Mesendoderm (in vitro differentiated cells): ENCODE measurements around the gene FAM13A.
A peak's percentile ranks its signal among the peaks of the same experiment; 100 is the strongest.

Experiments
- DNase-seq: peaks from one replicate; pipeline ENCODE4 v3.0.0; 2013
- H2AK5ac ChIP-seq: 2 replicates; pipeline ENCODE4 v1.6.1; 2013; ENCODE audit warnings: low read length, inconsistent platforms
- H2BK120ac ChIP-seq: 2 replicates; pipeline ENCODE4 v1.6.1; 2013; ENCODE audit warnings: low read depth, mild to moderate bottlenecking, low read length, moderate library complexity, mixed read lengths
- H2BK15ac ChIP-seq: replicated peaks from 2 replicates; pipeline ENCODE4 v1.6.1; 2013; ENCODE audit warnings: low read depth, mild to moderate bottlenecking, moderate library complexity
- H2BK5ac ChIP-seq: 2 replicates; pipeline ENCODE4 v1.6.1; 2013; ENCODE audit warnings: low read length, inconsistent platforms
- H3K18ac ChIP-seq: 2 replicates; pipeline ENCODE4 v1.6.1; 2013; ENCODE audit warnings: mild to moderate bottlenecking, low read length, mixed read lengths
- H3K23ac ChIP-seq: one replicate; pipeline ENCODE4 v1.6.1; 2013; ENCODE audit warnings: low read length
- H3K27ac ChIP-seq: 2 replicates; pipeline ENCODE4 v1.5.1; 2013; ENCODE audit warnings: low read depth, mild to moderate bottlenecking, inconsistent platforms, low read length, moderate library complexity
- H3K27me3 ChIP-seq: 2 replicates; pipeline ENCODE4 v1.6.1; 2013; ENCODE audit warnings: low read length, control low read depth, mild to moderate bottlenecking, inconsistent platforms; ENCODE audit not compliant: insufficient read depth, poor library complexity
- H3K36me3 ChIP-seq: 2 replicates; pipeline ENCODE4 v1.6.1; 2013; ENCODE audit warnings: low read length, inconsistent platforms; ENCODE audit not compliant: control insufficient read depth, insufficient read depth
- H3K4ac ChIP-seq: one replicate; pipeline ENCODE4 v1.6.1; 2013; ENCODE audit warnings: low read depth, mild to moderate bottlenecking, low read length, moderate library complexity
- H3K4me1 ChIP-seq: 2 replicates; pipeline ENCODE4 v1.6.1; 2013; ENCODE audit warnings: low read depth, low read length, inconsistent platforms; ENCODE audit not compliant: control insufficient read depth
- H3K4me2 ChIP-seq: 2 replicates; pipeline ENCODE4 v1.6.1; 2013; ENCODE audit warnings: low read length
- H3K4me3 ChIP-seq: 2 replicates; pipeline ENCODE4 v1.5.1; 2013; ENCODE audit warnings: mild to moderate bottlenecking, low read length
- H3K56ac ChIP-seq: one replicate; pipeline ENCODE4 v1.6.1; 2013; ENCODE audit warnings: low read length
- H3K79me1 ChIP-seq: 2 replicates; pipeline ENCODE4 v1.6.1; 2013; ENCODE audit warnings: low read length, inconsistent platforms
- H3K79me2 ChIP-seq: 2 replicates; pipeline ENCODE4 v1.6.1; 2013; ENCODE audit warnings: mild to moderate bottlenecking, low read length; ENCODE audit not compliant: control insufficient read depth, insufficient read depth
- H3K9ac ChIP-seq: 2 replicates; pipeline ENCODE4 v1.6.1; 2013; ENCODE audit warnings: low read length, inconsistent platforms
- H4K5ac ChIP-seq: one replicate; pipeline ENCODE4 v1.6.1; 2013; ENCODE audit warnings: low read length
- H4K8ac ChIP-seq: one replicate; pipeline ENCODE4 v1.6.1; 2013; ENCODE audit warnings: low read depth, mild to moderate bottlenecking, control low read depth, low read length, moderate library complexity
- WGBS: extraction: QIAGEN DNeasy Blood & Tissue Kit; methylation state at CpG from one replicate; pipeline ENCODE4 v1.1.7; 2013; ENCODE audit warnings: low lambda C conversion rate, missing lambda C conversion rate; ENCODE audit not compliant: insufficient coverage; ENCODE audit errors: extremely low coverage; 5-methylcytosine and 5-hydroxymethylcytosine counted together

FAM13A gene

DNA sequence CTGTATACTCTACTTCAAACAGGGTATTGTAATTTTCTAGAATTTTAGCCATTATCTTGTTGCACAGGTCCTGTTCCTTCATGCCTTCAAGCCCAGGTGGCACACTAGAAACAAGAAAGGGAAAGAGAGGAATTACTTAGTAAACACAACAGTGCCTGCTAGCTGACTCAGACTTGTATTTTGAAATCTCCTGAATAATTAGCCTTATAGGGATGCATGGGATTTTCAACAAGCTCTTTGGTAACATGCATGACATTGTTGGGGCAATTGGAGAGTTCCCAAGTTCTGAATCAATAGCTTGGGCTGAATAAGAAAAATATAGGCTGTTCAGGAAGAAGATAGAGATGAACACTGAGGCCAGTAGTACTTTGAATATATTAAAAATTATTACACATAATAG lies 118.8 kb downstream of the FAM13A start:
- H3K18ac ChIP-seq, result no peak overlapping the region
- no peak overlapping the region for H3K4ac ChIP-seq
- no peaks in the 10 kb centered on the region for H3K4me1 ChIP-seq
- H3K27ac ChIP-seq, result no peak overlapping the region
- no peaks in the 10 kb centered on the region for H3K36me3 ChIP-seq
- H2BK15ac ChIP-seq, result no peak overlapping the region
- H3K56ac ChIP-seq, result no peak overlapping the region
- no peak overlapping the region for H3K4me2 ChIP-seq
- H3K27me3 ChIP-seq, result no peaks in the 10 kb centered on the region
- H3K79me1 ChIP-seq, result no peaks in the 10 kb centered on the region
- no peak overlapping the region for H2BK120ac ChIP-seq
- no peak overlapping the region for H3K9ac ChIP-seq
- no peak overlapping the region for H4K8ac ChIP-seq
- no peak overlapping the region for H3K4me3 ChIP-seq
- H3K23ac ChIP-seq, result no peak overlapping the region
- peak; percentile 53 for DNase-seq
- H2BK5ac ChIP-seq, result no peak overlapping the region
- H3K79me2 ChIP-seq, result no peaks in the 10 kb centered on the region
- H4K5ac ChIP-seq, result no peak overlapping the region
- H2AK5ac ChIP-seq, result no peak overlapping the region

GRCh38 chr4:88937081-88937480 lies 119.9 kb downstream of the FAM13A start:
- H3K4me2 ChIP-seq, result no peak overlapping the region
- no peak overlapping the region for H2AK5ac ChIP-seq
- no CpG with 5 or more reads among the region's 2 CpGs for WGBS

GRCh38 chr4:88933414-88934160 lies 123.4 kb downstream of the FAM13A start:
- Histone ChIP-seq H2BK120ac (no peak overlapping the region), H3K23ac (no peak overlapping the region), H3K4me3 (no peak overlapping the region)

More at GRCh38 chr4:88937081-88937480, 119.9 kb downstream of the FAM13A start:
- Histone ChIP-seq H3K27me3 (no peaks in the 10 kb centered on the region), H3K23ac (no peak overlapping the region), H3K18ac (no peak overlapping the region), H3K79me1 (no peaks in the 10 kb centered on the region), H3K4me1 (no peaks in the 10 kb centered on the region), H2BK15ac (no peak overlapping the region), H3K27ac (no peak overlapping the region), H3K56ac (no peak overlapping the region), H3K79me2 (no peaks in the 10 kb centered on the region), H3K4me3 (no peak overlapping the region), H4K5ac (no peak overlapping the region), H4K8ac (no peak overlapping the region), H3K36me3 (no peaks in the 10 kb centered on the region), H3K4ac (no peak overlapping the region), H3K9ac (no peak overlapping the region), H2BK5ac (no peak overlapping the region), H2BK120ac (no peak overlapping the region)
- no peak for DNase-seq

DNA sequence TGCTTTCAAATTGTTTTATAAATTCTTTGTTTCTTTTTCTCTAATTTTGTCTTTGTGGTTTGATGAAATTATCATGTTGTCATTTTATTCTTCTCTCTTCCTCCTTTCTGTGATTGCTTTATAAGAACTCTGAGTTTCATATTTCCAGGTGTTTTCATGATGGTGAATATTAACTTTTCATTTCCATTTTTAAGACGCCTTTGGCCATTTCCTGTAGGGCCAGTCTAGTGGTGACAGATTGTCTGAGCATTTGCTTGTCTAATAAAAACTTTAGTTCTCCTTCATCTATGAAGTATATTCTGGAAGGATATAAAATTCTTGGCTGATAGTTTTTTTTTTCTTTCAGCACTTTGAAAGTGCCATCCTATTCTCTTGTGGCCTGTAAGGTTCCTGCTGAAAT lies 128.1 kb downstream of the FAM13A start:
- H3K27ac ChIP-seq, result no peak overlapping the region
- H4K5ac ChIP-seq, result no peak overlapping the region
- no peak overlapping the region for H3K18ac ChIP-seq
- WGBS, result no CpG with 5 or more reads among the region's 1 CpG
- no peaks in the 10 kb centered on the region for H3K4me1 ChIP-seq
- H2BK120ac ChIP-seq, result no peak overlapping the region
- no peaks in the 10 kb centered on the region for H3K79me2 ChIP-seq
- H3K4ac ChIP-seq, result no peak overlapping the region
- H2AK5ac ChIP-seq, result no peak overlapping the region
- no peak overlapping the region for H2BK5ac ChIP-seq
- H2BK15ac ChIP-seq, result no peak overlapping the region
- H3K56ac ChIP-seq, result no peak overlapping the region
- H3K23ac ChIP-seq, result no peak overlapping the region
- no peaks in the 10 kb centered on the region for H3K27me3 ChIP-seq
- no peak overlapping the region for H4K8ac ChIP-seq
- H3K36me3 ChIP-seq, result peaks cover 2% of the 10 kb centered on the region
- DNase-seq, result no peak
- no peak overlapping the region for H3K4me2 ChIP-seq
- H3K4me3 ChIP-seq, result no peak overlapping the region
- H3K9ac ChIP-seq, result no peak overlapping the region
- no peaks in the 10 kb centered on the region for H3K79me1 ChIP-seq

More at GRCh38 chr4:88933414-88934160, 123.4 kb downstream of the FAM13A start:
- no peaks in the 10 kb centered on the region for H3K79me1 ChIP-seq
- peaks cover 2% of the 10 kb centered on the region for H3K36me3 ChIP-seq
- no peak overlapping the region for H2AK5ac ChIP-seq
- no peak for DNase-seq
- H4K5ac ChIP-seq, result no peak overlapping the region
- H3K79me2 ChIP-seq, result no peaks in the 10 kb centered on the region
- no peak overlapping the region for H3K4ac ChIP-seq
- H3K4me2 ChIP-seq, result no peak overlapping the region
- H2BK5ac ChIP-seq, result no peak overlapping the region
- no peak overlapping the region for H3K18ac ChIP-seq
- H3K56ac ChIP-seq, result no peak overlapping the region
- no peaks in the 10 kb centered on the region for H3K4me1 ChIP-seq
- H3K27ac ChIP-seq, result no peak overlapping the region
- no CpG with 5 or more reads among the region's 3 CpGs for WGBS
- H2BK15ac ChIP-seq, result no peak overlapping the region
- H4K8ac ChIP-seq, result no peak overlapping the region
- H3K27me3 ChIP-seq, result no peaks in the 10 kb centered on the region
- no peak overlapping the region for H3K9ac ChIP-seq

GRCh38 chr4:88927420-88927819 lies 129.6 kb downstream of the FAM13A start:
- H3K27me3 ChIP-seq, result no peaks in the 10 kb centered on the region
- H3K79me1 ChIP-seq, result no peaks in the 10 kb centered on the region
- no peak overlapping the region for H3K4me3 ChIP-seq
- H2AK5ac ChIP-seq, result no peak overlapping the region
- no peaks in the 10 kb centered on the region for H3K79me2 ChIP-seq
- no peak overlapping the region for H3K18ac ChIP-seq
- H3K36me3 ChIP-seq, result peaks cover 2% of the 10 kb centered on the region
- no peak overlapping the region for H4K5ac ChIP-seq
- H3K4me2 ChIP-seq, result no peak overlapping the region
- no peak overlapping the region for H4K8ac ChIP-seq
- H3K27ac ChIP-seq, result no peak overlapping the region
- no peak overlapping the region for H2BK5ac ChIP-seq
- no peak overlapping the region for H3K56ac ChIP-seq
- no peak overlapping the region for H2BK15ac ChIP-seq
- H3K4me1 ChIP-seq, result no peaks in the 10 kb centered on the region
- no peak overlapping the region for H3K4ac ChIP-seq
- H3K23ac ChIP-seq, result no peak overlapping the region
- no peak overlapping the region for H2BK120ac ChIP-seq
- no peak for DNase-seq
- no peak overlapping the region for H3K9ac ChIP-seq

- Histone ChIP-seq H3K18ac (no peak overlapping the region), H3K4ac (no peak overlapping the region), H3K4me3 (no peak overlapping the region), H3K56ac (no peak overlapping the region), H4K8ac (no peak overlapping the region), H3K23ac (no peak overlapping the region), H2BK5ac (no peak overlapping the region), H3K79me1 (no peaks in the 10 kb centered on the region), H3K27me3 (no peaks in the 10 kb centered on the region), H3K27ac (no peak overlapping the region), H2BK15ac (no peak overlapping the region), H2BK120ac (no peak overlapping the region), H3K4me2 (no peak overlapping the region), H4K5ac (no peak overlapping the region), H3K36me3 (no peaks in the 10 kb centered on the region), H3K4me1 (no peaks in the 10 kb centered on the region), H2AK5ac (no peak overlapping the region), H3K9ac (no peak overlapping the region), H3K79me2 (no peaks in the 10 kb centered on the region)
- DNase-seq, result no peak
These were observed 137.9 kb downstream of the FAM13A start for GRCh38 chr4:88919056-88919455.
